Progenitor cell of endocrine pancreas (in vitro differentiated cells): Measurements from ENCODE around the gene UBALD1. TPM values are rescaled to one million over a fixed set of nuclear protein-coding genes. Genes with fewer than 3 reads are reported as not detected.

ENCODE experiments used
- DNase-seq: peaks from one replicate; pipeline ENCODE4 v3.0.0; 2021; ENCODE audit warnings: low spot score; ENCODE audit not compliant: unreplicated experiment
- H3K27ac Mint-ChIP-seq: 2 replicates; pipeline ENCODE4 v1.8.0; 2021; ENCODE audit warnings: mild to moderate bottlenecking, moderate library complexity, mixed read lengths
- H3K27me3 Mint-ChIP-seq: 2 replicates; pipeline ENCODE4 v1.8.0; 2021; ENCODE audit warnings: mixed read lengths
- H3K36me3 Mint-ChIP-seq: 2 replicates; pipeline ENCODE4 v1.8.0; 2022; ENCODE audit warnings: mixed read lengths; ENCODE audit not compliant: insufficient read depth
- H3K4me1 Mint-ChIP-seq: 2 replicates; pipeline ENCODE4 v1.8.0; 2021; ENCODE audit warnings: low read depth, mixed read lengths
- H3K4me3 Mint-ChIP-seq: 2 replicates; pipeline ENCODE4 v1.8.0; 2021; ENCODE audit warnings: low read depth, mild to moderate bottlenecking, moderate library complexity, mixed read lengths
- H3K9me3 Mint-ChIP-seq: 2 replicates; pipeline ENCODE4 v1.8.0; 2021; ENCODE audit warnings: low read depth, mixed read lengths
- long read RNA-seq: library from polyadenylated mRNA; unstranded; transcript quantifications from one replicate; pipeline ENCODE4 v2.0.0, GENCODE V29; 2020
- total RNA-seq: library from RNA; stranded (reverse); gene quantifications from 2 replicates; pipeline ENCODE4 v1.2.1, GENCODE V29; 2021
- TF ChIP-seq, protein P1 (sequence below): fragments of 200-600 bp; sonication (generic); IDR thresholded peaks from one replicate; pipeline ENCODE4 v1.5.0; 2021; ENCODE audit warnings: antibody characterized with exemption, mild to moderate bottlenecking; ENCODE audit not compliant: unreplicated experiment

Gene UBALD1
- total RNA-seq: 39.0 and 39.4 TPM in 2 replicates
- long read RNA-seq: 0 reads

DNA sequence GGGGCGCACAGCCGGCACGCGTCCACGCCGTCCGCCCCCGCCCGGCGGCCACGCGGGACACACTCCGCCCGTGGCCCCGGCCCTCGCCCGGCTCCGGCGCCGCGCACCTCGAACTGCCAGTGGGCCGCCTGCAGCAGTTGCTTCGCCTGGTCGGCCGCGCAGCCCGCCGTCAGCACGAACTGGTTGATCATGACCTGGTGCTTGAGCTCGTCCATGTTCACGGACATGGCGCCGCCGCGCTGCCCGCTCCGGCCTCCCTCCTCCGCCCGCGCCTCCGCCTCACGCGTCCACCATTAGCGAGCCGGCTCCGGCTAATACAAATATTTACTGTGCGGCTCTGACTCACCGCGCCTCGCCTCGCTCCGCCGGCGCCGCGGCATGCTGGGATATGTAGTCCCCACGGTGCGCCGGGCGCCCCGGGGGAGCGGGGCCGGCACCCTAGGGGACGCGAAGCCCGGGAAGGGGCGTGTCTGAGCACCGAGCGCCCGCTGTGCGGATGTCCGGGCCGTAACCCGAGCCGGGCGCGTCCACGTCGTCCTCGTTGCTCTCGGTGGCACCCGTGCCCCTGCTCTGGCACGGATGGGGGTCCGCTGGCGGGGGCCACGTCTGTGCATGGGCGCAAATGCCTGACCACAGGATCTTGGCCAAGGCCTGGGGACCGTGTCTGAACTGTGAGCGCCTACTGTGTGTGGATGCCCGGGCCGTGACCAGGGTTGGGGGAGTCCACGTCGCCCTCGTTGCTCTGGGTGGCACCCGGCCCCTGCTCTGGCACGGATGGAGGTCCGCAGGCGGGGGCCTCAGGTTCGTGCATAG, at the start of gene UBALD1:
Gene UBALD1, minus strand, starts transcription at position 318 of the 813 bp plus-strand sequence. Its CDS starts 91 bp downstream, at position 227.
- H3K4me1 Mint-ChIP-seq: peaks cover 21% of the 10 kb centered on the region
- peak; percentile 76 for DNase-seq
- no peaks in the 10 kb centered on the region for H3K27me3 Mint-ChIP-seq
- peak within 1 kb of the TSS; percentile 85 for H3K4me3 Mint-ChIP-seq
- no peaks in the 10 kb centered on the region for H3K9me3 Mint-ChIP-seq
- H3K27ac Mint-ChIP-seq: peak within 1 kb of the TSS; percentile 95
- no peaks in the 10 kb centered on the region for H3K36me3 Mint-ChIP-seq
- TF ChIP-seq, protein P1, sequence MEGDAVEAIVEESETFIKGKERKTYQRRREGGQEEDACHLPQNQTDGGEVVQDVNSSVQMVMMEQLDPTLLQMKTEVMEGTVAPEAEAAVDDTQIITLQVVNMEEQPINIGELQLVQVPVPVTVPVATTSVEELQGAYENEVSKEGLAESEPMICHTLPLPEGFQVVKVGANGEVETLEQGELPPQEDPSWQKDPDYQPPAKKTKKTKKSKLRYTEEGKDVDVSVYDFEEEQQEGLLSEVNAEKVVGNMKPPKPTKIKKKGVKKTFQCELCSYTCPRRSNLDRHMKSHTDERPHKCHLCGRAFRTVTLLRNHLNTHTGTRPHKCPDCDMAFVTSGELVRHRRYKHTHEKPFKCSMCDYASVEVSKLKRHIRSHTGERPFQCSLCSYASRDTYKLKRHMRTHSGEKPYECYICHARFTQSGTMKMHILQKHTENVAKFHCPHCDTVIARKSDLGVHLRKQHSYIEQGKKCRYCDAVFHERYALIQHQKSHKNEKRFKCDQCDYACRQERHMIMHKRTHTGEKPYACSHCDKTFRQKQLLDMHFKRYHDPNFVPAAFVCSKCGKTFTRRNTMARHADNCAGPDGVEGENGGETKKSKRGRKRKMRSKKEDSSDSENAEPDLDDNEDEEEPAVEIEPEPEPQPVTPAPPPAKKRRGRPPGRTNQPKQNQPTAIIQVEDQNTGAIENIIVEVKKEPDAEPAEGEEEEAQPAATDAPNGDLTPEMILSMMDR: no peak

DNA sequence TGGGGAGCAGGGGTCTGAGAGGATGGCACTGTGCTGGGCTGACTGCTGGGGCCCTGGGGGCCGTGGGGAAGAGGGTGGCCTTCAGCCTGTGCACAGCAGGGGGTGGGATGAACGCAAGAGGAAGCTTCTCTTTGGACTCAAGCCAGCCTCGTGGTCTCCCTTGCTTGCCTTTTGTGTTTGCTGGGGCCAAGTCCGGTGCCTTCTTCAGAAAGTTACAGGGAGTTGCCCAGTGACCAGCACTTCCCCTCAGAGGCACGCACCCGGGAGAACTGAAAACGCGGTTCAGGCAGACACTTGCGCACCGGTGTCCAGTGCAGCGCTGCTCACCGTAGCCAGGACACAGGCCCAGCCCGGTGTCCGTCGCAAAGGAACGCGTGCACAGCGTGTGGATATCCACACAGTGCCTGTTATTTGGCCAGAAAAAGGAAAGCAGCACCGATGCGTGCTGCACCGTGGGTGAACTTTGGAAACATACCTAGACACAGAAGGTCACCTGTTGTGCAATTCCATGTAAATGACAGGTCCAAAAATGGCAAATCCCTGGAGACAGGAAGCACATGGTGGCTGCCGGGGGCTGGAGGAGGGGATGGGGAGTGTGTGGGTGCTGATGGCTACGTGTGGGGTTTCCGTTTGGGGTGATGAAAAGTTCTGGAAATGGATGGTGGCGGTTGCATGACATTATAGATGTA, 49.2 kb upstream of the UBALD1 start:
- Mint-ChIP-seq H3K27ac (peak overlapping the region; percentile 91), H3K27me3 (no peaks in the 10 kb centered on the region), H3K36me3 (peaks cover 5% of the 10 kb centered on the region), H3K4me1 (peaks cover 4% of the 10 kb centered on the region), H3K9me3 (no peaks in the 10 kb centered on the region), H3K4me3 (no peak overlapping the region)
- no peak for DNase-seq
- TF ChIP-seq, protein P1: no peak

GRCh38 chr16:4663465-4663776, 48.7 kb upstream of the UBALD1 start:
- Mint-ChIP-seq H3K9me3 (no peaks in the 10 kb centered on the region), H3K27ac (peak overlapping the region; percentile 91), H3K36me3 (peaks cover 7% of the 10 kb centered on the region), H3K4me3 (no peak overlapping the region), H3K4me1 (peaks cover 4% of the 10 kb centered on the region), H3K27me3 (no peaks in the 10 kb centered on the region)
- TF ChIP-seq, protein P1: no peak
- no peak for DNase-seq

- Mint-ChIP-seq H3K27ac (no peak overlapping the region), H3K4me3 (no peak overlapping the region), H3K9me3 (no peaks in the 10 kb centered on the region), H3K27me3 (no peaks in the 10 kb centered on the region), H3K36me3 (peaks cover 7% of the 10 kb centered on the region), H3K4me1 (peaks cover 2% of the 10 kb centered on the region)
- TF ChIP-seq, protein P1: no peak
- DNase-seq: no peak
These were observed 47.0 kb upstream of the UBALD1 start for GRCh38 chr16:4661661-4662060.

DNA sequence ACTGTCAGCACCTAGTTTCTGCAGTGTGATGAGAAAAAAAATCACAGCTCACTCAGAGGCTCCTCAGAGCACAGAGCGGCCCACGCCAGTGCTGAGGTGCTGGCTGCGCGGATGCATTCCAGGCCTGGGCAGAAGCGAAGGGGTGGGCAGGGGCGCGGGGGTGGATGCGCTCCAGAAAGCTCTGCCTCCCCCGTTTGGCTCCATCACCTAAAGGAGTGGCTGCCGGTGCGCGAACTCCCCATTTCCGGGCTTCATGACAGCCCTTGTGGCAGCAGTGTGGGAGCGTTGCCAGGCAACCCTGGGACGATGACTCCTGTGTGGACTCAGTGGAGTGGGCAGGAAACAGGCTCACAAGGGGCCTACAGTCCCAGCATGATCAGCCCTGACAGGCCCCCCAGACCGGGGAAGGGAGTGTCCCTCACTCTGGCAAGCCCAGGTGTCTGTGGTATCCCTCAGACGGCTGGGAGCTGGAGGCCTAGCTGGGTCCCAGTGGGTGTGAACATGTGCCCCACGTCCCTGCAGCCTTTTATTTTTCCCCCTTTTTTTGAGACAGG, 45.8 kb upstream of the UBALD1 start:
- H3K27me3 Mint-ChIP-seq: no peaks in the 10 kb centered on the region
- H3K9me3 Mint-ChIP-seq: no peaks in the 10 kb centered on the region
- no peak overlapping the region for H3K27ac Mint-ChIP-seq
- H3K4me3 Mint-ChIP-seq: no peak overlapping the region
- TF ChIP-seq, protein P1: no peak
- H3K36me3 Mint-ChIP-seq: peaks cover 8% of the 10 kb centered on the region
- H3K4me1 Mint-ChIP-seq: peaks cover 2% of the 10 kb centered on the region
- no peak for DNase-seq
